GM15510 (cell line): ENCODE measurements around the gene CES1.

Experiments used
- POLR2A ChIP-seq: IDR thresholded peaks from 3 replicates; pipeline ENCODE4 v1.6.1; 2011; ENCODE audit warnings: borderline replicate concordance; ENCODE audit not compliant: insufficient read length; ENCODE audit errors: extremely low read depth

Gene CES1

DNA sequence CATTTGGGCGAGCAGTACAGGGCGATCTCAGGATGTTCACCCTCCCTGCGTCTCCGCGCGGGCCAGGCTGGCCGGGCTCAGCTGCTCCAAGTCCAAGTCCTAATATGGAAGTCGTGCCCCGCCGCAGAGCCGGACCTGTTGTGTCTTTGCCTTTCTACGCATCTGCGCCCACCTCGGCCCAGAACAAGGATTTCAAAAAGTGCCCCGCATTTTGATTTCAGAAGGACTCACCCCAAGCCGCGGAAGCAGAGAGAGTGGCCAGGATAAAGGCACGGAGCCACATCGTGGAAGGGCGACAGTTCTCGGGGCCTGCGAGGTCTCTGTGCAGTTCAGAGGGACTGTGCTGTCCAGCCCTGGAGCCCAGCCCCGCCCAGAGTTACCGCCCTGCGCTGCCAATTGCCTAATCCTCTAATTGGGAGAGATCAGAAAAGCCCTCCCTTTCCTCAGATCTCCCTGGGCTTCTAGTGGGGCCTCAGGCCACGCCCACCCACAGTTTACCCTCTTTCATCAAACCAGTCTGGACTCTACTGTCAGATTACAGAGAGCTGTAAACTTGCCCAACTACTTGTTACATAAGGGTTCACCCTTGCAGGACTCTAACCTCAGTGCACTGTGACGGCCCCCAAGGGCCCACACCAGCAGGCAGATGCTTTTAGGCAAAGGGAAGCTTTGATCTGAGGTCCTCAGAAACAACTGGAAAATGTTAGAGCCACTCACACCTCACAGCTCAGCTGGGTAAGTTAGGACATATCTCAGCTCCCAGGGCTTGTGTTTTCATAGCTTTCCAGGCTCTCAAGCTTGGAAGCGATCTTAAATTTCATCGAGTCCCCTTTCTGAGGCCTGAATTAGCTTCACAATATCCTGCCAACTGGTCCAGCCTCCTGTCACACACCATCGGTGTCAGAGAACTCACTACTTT, at the start of gene CES1:
Gene CES1 (minus strand): TSS at position 324 of the 919 bp plus-strand sequence. CDS start 41 bp downstream, at position 283.
- TF ChIP-seq POLR2A = no peak

DNA sequence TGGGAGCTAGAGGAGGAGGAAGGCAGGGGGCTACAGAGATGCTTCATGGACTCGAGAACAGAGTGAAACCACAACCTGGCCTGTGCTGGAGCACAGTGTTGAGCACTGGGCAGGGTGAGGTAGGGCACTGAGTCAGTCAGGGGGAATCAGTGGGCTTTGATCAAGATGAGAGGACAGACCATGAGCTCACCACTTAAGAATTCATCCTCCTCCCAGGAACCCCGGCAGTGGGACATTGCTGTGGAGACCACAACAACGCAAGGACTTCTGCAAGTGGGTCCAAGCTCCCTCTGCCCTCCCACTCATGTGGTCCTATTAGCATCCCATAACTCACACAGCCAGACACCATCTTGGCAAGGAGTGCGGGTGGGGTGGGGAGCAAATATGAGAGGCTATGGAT, 44.0 kb upstream of the CES1 start:
- no peak for TF ChIP-seq POLR2A

GRCh38 chr16:55875273-55875672, 42.4 kb upstream of the CES1 start, which contains the start of gene CES5A:
Gene CES5A, minus strand, starts transcription at chr16:55875373. Its CDS starts 152 bp downstream, at chr16:55875221.
- no peak for TF ChIP-seq POLR2A

GRCh38 chr16:55873122-55873521, 40.2 kb upstream of the CES1 start:
- no peak for TF ChIP-seq POLR2A

DNA sequence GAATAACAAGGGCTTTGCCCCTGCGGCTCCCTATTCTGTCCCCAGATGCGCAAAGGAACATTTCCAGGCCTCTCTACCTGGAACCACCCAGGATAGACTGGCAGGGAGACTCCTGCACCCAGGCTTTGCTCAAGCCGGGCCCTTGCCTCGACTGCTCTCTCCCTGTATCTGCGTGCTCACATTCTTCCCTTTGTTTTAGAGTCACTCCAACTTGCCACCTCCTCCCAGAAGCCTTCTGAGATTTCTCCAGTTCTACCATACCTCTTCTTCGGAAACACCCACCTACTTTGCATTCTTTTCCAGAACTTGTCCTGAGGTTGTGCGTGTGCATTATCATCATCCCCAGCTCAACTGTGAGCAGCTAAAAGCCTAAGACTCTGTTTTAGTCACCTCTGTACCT, 39.2 kb upstream of the CES1 start:
- no peak for TF ChIP-seq POLR2A

DNA sequence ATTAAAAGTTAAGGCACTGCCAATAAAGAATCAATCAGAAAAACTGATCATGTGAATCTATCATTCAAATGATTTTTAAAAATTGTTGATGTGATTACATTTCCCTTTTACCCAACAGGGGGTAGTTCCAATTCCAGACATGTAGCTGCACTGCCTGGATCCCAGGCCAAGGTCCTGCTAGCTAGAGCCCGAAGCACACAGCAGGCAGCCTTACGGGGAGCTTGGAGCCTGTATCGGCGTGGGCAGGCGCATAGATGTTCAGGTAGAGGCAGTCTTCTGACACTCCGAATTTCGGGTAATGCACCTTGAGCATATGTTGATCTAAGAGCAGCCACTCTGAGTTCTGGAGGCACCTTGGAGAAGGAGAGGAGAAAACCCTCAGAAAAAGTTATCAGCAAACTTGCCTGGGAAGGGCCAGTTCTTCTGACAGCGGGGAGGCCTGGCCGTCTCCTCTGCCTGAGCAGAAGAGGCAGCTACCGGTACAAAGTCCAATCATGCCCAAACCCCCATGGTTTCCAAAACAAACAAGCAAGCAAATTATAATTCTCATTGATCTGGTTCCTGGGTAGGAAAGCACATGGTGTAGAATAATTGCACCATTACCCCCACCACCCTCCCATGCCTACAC, 38.6 kb upstream of the CES1 start:
- TF ChIP-seq POLR2A = no peak

DNA sequence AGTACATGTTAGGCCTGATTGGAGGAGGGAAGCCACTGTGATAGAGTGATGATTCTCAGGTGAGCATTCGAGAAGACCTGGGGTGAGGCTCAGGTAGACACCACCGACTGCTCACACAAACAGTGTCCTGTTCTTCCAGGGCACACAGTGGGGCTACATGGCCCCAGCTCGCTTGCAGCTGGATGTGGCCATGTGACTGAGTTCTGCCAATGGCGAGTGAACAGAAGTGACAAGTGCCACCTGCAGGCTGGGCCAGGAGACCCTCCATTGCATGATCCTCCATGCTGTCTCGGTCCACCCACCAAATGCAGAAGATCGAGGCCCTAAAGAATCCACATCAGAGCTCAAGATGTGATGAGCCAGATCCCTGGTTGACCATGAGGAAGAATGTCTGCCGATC, 36.1 kb upstream of the CES1 start:
- TF ChIP-seq POLR2A = no peak

- TF ChIP-seq POLR2A = no peak
Observed at GRCh38 chr16:55868137-55868536, 35.2 kb upstream of the CES1 start.

GRCh38 chr16:55861288-55861687, 28.4 kb upstream of the CES1 start:
- TF ChIP-seq POLR2A = no peak

DNA sequence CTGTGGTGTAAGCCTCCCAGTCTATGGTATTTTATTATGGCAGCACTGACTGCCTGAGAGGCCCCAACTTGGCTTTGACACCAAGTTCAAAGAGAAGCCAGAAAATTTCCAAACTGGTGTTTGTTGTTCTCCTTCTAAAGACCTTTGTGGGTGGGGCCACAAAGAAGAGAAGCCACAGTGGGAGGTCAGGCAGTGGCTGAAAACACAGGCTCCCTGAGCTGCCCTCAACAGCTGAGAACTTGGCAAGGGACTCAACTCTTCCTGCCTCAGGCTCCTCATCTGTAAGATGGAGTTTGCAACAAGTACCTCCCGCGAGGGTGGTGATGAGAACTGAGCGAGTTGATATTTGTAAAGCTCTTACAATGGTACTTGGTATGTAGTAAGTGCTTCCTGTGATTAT, 24.1 kb upstream of the CES1 start:
- TF ChIP-seq POLR2A = no peak

GRCh38 chr16:55853114-55853513, 20.2 kb upstream of the CES1 start:
- no peak for TF ChIP-seq POLR2A

GRCh38 chr16:55849536-55849935, 16.6 kb upstream of the CES1 start:
- TF ChIP-seq POLR2A = no peak

DNA sequence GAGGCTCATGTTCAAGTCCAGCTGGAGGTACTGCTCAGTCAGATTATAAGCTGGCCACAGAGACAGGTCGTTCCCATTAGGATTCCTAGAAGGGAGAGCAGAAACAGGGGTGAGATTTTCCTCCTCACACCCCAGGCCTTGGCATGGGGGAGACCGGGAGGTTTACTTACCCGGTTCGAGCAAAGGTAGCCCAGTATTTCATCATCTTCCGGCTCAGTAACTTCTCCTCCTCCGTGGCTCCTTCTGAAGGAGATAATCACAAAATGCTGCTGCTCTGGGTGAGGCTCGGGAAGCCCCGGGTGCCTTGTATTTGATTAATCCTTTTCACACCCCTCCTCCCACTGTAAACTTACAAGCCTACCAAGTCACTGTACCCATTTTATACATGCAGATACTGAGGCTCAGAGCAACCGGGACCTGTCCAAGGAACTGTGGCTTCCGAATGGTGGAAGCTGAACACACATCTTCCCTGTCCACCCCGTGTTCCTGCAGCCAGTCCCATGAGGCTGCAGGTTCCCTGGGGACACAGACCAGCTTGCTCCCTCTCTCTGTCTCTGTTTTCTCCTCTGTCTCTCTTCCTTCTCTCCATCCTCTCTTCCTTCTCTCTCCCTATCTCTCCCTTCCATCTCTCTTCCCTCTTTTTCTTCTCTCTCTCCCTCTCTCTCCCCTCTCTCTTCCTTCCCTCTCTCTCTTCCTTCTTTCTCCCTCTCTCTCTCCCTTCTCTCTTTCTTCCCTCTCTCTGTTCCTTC, 13.9 kb upstream of the CES1 start:
- TF ChIP-seq POLR2A = no peak

DNA sequence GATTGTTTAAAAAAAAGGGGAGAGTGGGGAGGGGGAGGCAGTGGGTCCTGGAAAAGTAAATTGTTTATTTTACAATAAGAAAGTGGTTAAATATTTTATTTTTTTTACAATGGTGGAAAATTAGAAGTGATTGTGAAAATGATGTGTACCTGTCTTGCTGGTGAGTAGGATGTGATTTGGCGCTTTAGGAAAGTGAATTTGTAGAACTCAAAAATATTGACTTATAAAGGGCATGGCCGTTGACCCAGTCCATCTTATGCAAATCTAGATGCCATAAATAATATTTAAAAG, 10.2 kb upstream of the CES1 start:
- no peak for TF ChIP-seq POLR2A

GRCh38 chr16:55842369-55843104, 9.6 kb upstream of the CES1 start:
- no peak for TF ChIP-seq POLR2A
